ENCODE measurements around the gene USP32.
A peak's percentile ranks its signal among the peaks of the same experiment; 100 is the strongest.
"Not testable (repeated sequence)": the region's sequence is repeated elsewhere in the genome, so short reads cannot be mapped to it uniquely, and the experiment has no call there.

USP32 gene

DNA sequence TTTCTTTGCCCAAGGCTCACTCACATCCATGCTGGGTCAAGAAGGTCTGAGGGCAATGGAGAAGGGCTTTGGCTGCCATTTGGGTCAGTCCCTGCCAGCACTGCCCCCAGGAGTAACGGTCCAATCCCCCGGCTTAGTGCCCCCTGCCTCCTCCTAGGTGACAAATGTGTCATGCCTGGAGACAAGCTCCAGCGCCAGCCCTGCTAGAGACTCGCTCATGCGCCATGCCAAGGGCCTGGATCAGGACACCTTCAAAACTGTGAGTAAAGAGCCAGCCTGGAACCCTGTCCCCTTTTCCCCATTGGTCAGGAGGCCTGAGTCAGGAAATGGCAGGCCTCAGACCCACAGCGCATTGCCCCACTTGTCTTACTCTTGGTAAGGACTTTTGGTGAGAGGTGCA, 33.7 kb upstream of the USP32 start:
- FAIRE-seq (no peak), DNase-seq (ENCODE audit: insufficient read length, low spot score) (no peak)
- TF ChIP-seq CTCF (IDR thresholded peaks at IDR 0.05; ENCODE audit: insufficient read depth, missing control alignments) = no peak

DNA sequence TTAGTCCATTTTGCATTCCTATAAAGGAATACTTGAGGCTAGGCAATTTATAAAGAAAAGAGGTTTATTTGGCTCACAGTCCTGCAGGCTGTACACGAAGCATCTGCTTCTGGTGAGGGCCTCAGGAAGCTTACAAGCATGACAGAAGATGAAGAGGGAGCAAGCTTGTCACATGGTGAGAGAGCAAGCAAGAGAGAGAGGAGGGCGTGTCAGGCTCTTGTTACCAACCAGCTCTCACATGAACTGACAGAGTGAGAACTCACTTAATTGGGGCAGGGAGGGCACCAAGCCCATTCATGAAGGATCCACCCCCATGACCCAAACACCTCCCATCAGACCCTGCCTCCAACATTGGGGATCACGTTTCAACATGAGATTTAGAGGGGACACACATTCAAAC, 31.9 kb upstream of the USP32 start:
- no peak for FAIRE-seq
- DNase-seq (ENCODE audit: insufficient read length, low spot score) = no peak
- TF ChIP-seq CTCF (IDR thresholded peaks at IDR 0.05; ENCODE audit: insufficient read depth, missing control alignments) = no peak

- FAIRE-seq (no peak), DNase-seq (ENCODE audit: insufficient read length, low spot score) (no peak)
- TF ChIP-seq CTCF (IDR thresholded peaks at IDR 0.05; ENCODE audit: insufficient read depth, missing control alignments) = no peak
Measured at GRCh38 chr17:60422162-60422665, 30.3 kb upstream of the USP32 start, which contains the start of gene CHCT1. TSS of gene CHCT1 (plus strand) at chr17:60422489. CDS start at chr17:60422593, 104 bp downstream.

DNA sequence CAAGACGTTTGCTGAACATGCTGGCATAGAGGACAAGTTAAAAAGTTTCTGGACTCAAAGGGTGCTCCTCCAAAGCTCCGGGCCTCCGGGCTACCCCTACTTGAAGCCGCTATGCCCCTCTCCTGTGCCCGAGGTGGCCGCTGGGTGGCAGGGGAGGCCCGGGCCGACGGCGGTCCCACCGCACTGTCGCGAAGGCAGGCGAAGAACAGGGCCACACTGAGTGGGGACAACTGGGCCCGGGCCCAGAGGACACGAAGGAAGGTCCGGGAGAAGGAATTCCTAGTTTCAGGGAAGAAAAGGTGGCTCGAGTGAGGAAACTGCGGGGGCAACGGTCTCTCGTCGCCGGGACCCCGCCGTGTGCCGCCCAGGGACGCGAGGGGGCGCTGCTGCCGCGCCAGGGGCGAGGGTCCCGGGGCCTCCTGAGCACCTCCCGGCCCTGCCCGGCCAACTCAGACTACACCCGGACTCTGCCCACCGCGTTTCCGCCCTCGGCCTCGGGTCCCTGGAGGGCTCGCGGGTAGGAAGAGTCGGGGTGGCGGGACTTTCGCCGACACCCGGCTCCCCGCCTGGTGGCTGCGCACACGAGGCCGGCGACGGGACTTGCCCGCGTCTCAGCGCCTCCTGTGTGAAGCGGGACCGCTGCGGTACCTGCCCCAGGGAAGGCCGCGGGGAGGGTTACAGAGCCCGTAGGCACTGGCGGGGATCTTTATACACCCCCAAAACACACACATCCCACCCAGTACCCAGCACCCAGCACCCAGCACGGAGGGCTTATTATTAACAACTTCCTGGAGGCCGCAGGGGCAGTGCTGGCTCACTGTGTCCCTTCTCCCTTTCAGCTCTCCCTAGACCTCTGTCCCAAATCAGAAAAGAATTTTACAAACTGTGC, 29.6 kb upstream of the USP32 start:
- no peak for FAIRE-seq
- TF ChIP-seq CTCF (IDR thresholded peaks at IDR 0.05; ENCODE audit: insufficient read depth, missing control alignments) = peak; percentile 43
- peak; percentile 62 for DNase-seq (ENCODE audit: insufficient read length, low spot score)

GRCh38 chr17:60419875-60420274, 27.9 kb upstream of the USP32 start:
- not testable (repeated sequence) for FAIRE-seq; DNase-seq (ENCODE audit: insufficient read length, low spot score)

DNA sequence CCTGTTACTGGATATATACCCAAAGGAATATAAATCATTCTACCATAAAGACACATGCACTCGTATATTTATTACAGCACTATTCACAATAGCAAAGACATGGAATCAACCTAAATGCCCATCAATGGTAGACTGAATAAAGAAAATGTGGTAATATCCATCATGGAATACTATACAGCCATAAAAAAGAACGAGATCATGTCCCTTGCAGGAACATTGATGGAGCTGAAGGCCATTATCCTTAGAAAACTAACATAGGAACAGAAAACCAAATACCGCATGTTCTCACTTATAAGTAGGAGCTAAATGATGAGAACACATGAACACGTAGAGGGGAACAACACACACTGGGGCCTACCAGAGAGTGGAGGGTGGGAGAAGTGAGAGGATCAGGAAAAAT, 27.1 kb upstream of the USP32 start:
- FAIRE-seq; DNase-seq (ENCODE audit: insufficient read length, low spot score): not testable (repeated sequence)

DNA sequence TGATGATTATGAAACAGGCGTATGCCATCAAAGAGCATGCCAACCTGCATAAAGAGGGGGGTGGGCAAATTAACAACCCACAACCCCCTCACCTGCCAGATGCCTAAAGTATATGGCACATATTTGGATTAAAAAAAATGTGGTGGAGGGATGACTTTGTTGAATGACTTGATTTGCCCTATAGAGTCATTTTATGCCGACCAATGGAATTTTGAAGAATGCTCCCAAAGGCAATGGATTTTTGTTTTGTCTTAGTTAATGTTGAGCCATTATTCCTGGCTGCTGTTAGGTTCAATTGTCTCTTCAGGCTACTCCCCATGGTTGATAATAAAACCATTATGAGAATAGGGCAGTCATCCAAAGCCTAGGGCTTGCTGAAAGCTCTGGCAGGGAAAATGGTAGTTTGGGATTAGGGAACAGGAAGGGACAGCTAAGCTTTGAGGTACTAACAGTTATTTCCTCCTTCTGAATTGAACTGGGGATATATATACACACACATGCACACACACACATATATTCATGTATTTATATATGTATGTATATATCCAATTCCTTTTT, 24.5 kb upstream of the USP32 start:
- DNase-seq (ENCODE audit: insufficient read length, low spot score) (no peak), FAIRE-seq (no peak)
- TF ChIP-seq CTCF (IDR thresholded peaks at IDR 0.05; ENCODE audit: insufficient read depth, missing control alignments) = no peak

DNA sequence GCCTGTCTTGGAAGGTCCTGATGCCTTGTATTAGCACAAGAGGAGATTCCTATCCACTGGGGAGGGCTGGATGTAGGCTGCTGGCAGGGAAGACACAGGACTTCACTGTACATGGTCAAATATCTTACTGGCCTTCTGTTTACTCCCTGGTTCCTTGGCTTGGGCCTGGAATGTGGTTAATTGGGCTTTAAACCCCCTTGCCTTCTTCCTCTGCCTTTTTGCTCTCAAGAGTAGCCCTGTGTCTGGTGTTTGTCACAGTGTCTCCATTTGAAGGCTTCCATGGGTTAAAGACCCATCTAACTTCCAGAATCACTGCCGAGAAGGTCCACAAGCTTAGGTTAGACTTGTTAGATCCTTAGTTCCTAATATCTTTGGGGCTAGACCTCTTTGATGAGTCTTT, 23.2 kb upstream of the USP32 start:
- FAIRE-seq = no peak
- TF ChIP-seq CTCF (IDR thresholded peaks at IDR 0.05; ENCODE audit: insufficient read depth, missing control alignments) = no peak
- DNase-seq (ENCODE audit: insufficient read length, low spot score) = no peak
